Hepatocyte (in vitro differentiated cells): ENCODE measurements around the gene MMP10. TPM values are rescaled to one million over a fixed set of nuclear protein-coding genes. Genes with fewer than 3 reads are reported as not detected.

Experiments
- DNase-seq: peaks from one replicate; pipeline ENCODE4 v3.0.0-alpha.2; 2016; ENCODE audit warnings: low spot score
- H2AFZ ChIP-seq: fragments of 200-600 bp; sonication (generic); 2 replicates; pipeline ENCODE4 v1.6.0; 2016; ENCODE audit warnings: antibody characterized with exemption, mild to moderate bottlenecking
- H3K27ac ChIP-seq: fragments of 200-600 bp; sonication (generic); 2 replicates; pipeline ENCODE4 v1.5.1; 2016; ENCODE audit warnings: mild to moderate bottlenecking
- H3K27me3 ChIP-seq: fragments of 200-600 bp; sonication (generic); 2 replicates; pipeline ENCODE4 v1.6.1; 2016
- H3K36me3 ChIP-seq: fragments of 200-600 bp; sonication (generic); replicated peaks from 2 replicates; pipeline ENCODE4 v1.5.1; 2016; ENCODE audit warnings: low read depth; ENCODE audit not compliant: insufficient read depth
- H3K4me1 ChIP-seq: fragments of 200-600 bp; sonication (generic); 2 replicates; pipeline ENCODE4 v1.5.1; 2016; ENCODE audit warnings: mild to moderate bottlenecking, moderate library complexity; ENCODE audit not compliant: insufficient read depth
- H3K4me2 ChIP-seq: fragments of 200-600 bp; sonication (generic); 2 replicates; pipeline ENCODE4 v1.6.0; 2016
- H3K4me3 ChIP-seq: fragments of 200-600 bp; sonication (generic); 2 replicates; pipeline ENCODE4 v1.5.1; 2016; ENCODE audit warnings: mild to moderate bottlenecking
- H3K79me2 ChIP-seq: fragments of 200-600 bp; sonication (generic); 2 replicates; pipeline ENCODE4 v1.6.0; 2017; ENCODE audit warnings: mild to moderate bottlenecking
- H3K9me2 ChIP-seq: fragments of 200-600 bp; sonication (generic); replicated peaks from 2 replicates; pipeline ENCODE4 v1.6.0; 2017; ENCODE audit warnings: mild to moderate bottlenecking; ENCODE audit not compliant: insufficient read depth
- H3K9me3 ChIP-seq: fragments of 200-600 bp; sonication (generic); 2 replicates; pipeline ENCODE4 v1.5.1; 2016; ENCODE audit warnings: low read depth, mild to moderate bottlenecking
- H4K20me1 ChIP-seq: fragments of 200-600 bp; sonication (generic); 2 replicates; pipeline ENCODE4 v1.6.0; 2016; ENCODE audit warnings: mild to moderate bottlenecking; ENCODE audit not compliant: insufficient read depth, poor library complexity, severe bottlenecking
- EZH2 ChIP-seq: fragments of 200-600 bp; sonication (generic); IDR thresholded peaks from 2 replicates; pipeline ENCODE4 v1.6.1; 2016; ENCODE audit warnings: antibody characterized with exemption, mild to moderate bottlenecking, borderline replicate concordance
- EZH2phosphoT487 ChIP-seq: fragments of 200-600 bp; sonication (generic); IDR thresholded peaks from one replicate; pipeline ENCODE4 v1.6.1; 2018; ENCODE audit warnings: antibody characterized with exemption, mild to moderate bottlenecking, low read depth, moderate library complexity; ENCODE audit not compliant: unreplicated experiment, severe bottlenecking
- WGBS: methylation state at CpG from one replicate; pipeline ENCODE4 v1.1.6; 2016; ENCODE audit warnings: low lambda C conversion rate; ENCODE audit errors: missing lambda C conversion rate; 5-methylcytosine and 5-hydroxymethylcytosine counted together
- polyA plus RNA-seq: library from polyadenylated mRNA; unstranded; fragments of >200 nt; fragmentation: Nextera tagmentation; extraction: Ambion mirVana; gene quantifications from 2 replicates; pipeline ENCODE4 v1.2.1, GENCODE V29; 2016
- total RNA-seq: library from RNA; depleted of rRNA; stranded (reverse); fragments of >200 nt; gene quantifications from 2 replicates; pipeline ENCODE4 v1.2.3, GENCODE V29; 2014
- TF ChIP-seq, protein P1 (sequence below): fragments of 200-600 bp; sonication (generic); IDR thresholded peaks from 2 replicates; pipeline ENCODE4 v1.5.1; 2016; ENCODE audit warnings: antibody characterized with exemption, mild to moderate bottlenecking; ENCODE audit not compliant: poor library complexity

Gene MMP10
- total and polyA plus RNA-seq, 2 experiments from 2014 or later: 1.5 to 2.3 TPM

DNA sequence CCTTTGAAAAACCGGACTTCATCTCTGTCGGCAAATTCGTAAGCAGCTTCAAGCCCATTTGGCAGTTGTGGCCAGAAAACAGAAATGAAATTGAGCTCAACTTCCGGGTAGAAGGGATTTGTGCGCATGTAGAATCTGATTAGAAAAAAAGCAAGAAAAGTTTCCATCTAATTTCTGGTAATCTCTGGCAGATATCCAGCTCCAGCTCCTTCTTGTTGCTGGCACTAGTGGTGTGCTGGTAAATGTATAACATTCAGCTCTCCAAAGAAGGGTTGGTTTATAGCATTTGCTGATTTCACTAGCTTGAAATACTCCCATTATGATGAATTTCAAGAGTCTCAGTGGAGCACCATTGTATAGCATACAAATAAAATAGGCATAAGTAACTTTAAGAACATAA, 12.2 kb upstream of the MMP10 start:
- H3K4me3 ChIP-seq: no peak overlapping the region
- no peak overlapping the region for H3K27ac ChIP-seq
- H3K27me3 ChIP-seq: no peaks in the 10 kb centered on the region
- no peak for DNase-seq
- no peaks in the 10 kb centered on the region for H3K9me2 ChIP-seq
- no peaks in the 10 kb centered on the region for H3K79me2 ChIP-seq
- 92% methylated on average over 5 of the region's 5 CpGs for WGBS
- H3K9me3 ChIP-seq: no peaks in the 10 kb centered on the region
- H3K4me1 ChIP-seq: peaks cover 9% of the 10 kb centered on the region
- no peak overlapping the region for H3K4me2 ChIP-seq
- TF ChIP-seq EZH2 (no peak), EZH2phosphoT487 (no peak)
- TF ChIP-seq, protein P1, sequence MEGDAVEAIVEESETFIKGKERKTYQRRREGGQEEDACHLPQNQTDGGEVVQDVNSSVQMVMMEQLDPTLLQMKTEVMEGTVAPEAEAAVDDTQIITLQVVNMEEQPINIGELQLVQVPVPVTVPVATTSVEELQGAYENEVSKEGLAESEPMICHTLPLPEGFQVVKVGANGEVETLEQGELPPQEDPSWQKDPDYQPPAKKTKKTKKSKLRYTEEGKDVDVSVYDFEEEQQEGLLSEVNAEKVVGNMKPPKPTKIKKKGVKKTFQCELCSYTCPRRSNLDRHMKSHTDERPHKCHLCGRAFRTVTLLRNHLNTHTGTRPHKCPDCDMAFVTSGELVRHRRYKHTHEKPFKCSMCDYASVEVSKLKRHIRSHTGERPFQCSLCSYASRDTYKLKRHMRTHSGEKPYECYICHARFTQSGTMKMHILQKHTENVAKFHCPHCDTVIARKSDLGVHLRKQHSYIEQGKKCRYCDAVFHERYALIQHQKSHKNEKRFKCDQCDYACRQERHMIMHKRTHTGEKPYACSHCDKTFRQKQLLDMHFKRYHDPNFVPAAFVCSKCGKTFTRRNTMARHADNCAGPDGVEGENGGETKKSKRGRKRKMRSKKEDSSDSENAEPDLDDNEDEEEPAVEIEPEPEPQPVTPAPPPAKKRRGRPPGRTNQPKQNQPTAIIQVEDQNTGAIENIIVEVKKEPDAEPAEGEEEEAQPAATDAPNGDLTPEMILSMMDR: no peak
- H2AFZ ChIP-seq: no peak overlapping the region
- H3K36me3 ChIP-seq: no peaks in the 10 kb centered on the region
- H4K20me1 ChIP-seq: no peaks in the 10 kb centered on the region

DNA sequence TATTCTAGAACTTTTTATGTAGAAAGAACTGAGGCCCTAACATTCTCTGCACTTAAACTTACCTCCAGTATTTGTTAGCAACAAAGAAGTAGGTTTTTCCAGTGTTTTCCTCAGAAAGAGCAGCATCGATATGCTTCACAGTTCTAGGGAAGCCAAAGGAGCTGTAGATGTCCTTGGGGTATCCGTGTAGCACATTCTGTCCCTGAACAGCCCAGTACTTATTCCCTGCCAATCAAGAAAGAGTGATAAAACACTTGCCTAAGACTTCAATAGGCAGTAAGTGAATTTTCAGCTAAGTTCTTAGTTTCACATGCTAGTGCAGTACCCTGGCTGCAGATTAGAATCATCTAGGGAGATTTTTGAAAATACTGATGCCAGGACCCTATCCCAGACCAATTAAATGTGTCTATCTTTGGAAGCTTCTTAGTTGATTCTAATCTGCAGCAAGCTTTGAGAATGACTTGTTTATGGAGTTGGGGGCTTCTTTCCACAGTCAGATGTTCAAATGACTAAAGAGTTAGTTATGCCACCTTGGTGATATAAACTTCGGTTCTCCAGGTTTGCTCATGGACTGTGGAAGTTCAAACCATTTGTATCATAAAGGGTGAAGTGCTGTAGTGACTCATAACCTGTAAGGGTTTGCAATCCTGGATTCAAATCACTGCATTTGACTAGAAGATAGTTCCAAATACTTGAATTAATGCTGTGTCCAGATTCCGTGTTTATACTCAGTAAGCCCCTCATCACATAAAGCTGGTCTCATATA, 11.0 kb upstream of the MMP10 start:
- no peaks in the 10 kb centered on the region for H3K9me3 ChIP-seq
- H3K4me3 ChIP-seq: no peak overlapping the region
- no peak overlapping the region for H3K4me2 ChIP-seq
- H3K4me1 ChIP-seq: peaks cover 9% of the 10 kb centered on the region
- no peaks in the 10 kb centered on the region for H3K9me2 ChIP-seq
- no peaks in the 10 kb centered on the region for H3K27me3 ChIP-seq
- no peak overlapping the region for H2AFZ ChIP-seq
- TF ChIP-seq, protein P1: no peak
- TF ChIP-seq EZH2: no peak
- no peak for TF ChIP-seq EZH2phosphoT487
- no peaks in the 10 kb centered on the region for H4K20me1 ChIP-seq
- no peak for DNase-seq
- H3K79me2 ChIP-seq: no peaks in the 10 kb centered on the region
- 78% methylated on average over 4 of the region's 4 CpGs for WGBS
- H3K36me3 ChIP-seq: no peaks in the 10 kb centered on the region
- H3K27ac ChIP-seq: no peak overlapping the region

DNA sequence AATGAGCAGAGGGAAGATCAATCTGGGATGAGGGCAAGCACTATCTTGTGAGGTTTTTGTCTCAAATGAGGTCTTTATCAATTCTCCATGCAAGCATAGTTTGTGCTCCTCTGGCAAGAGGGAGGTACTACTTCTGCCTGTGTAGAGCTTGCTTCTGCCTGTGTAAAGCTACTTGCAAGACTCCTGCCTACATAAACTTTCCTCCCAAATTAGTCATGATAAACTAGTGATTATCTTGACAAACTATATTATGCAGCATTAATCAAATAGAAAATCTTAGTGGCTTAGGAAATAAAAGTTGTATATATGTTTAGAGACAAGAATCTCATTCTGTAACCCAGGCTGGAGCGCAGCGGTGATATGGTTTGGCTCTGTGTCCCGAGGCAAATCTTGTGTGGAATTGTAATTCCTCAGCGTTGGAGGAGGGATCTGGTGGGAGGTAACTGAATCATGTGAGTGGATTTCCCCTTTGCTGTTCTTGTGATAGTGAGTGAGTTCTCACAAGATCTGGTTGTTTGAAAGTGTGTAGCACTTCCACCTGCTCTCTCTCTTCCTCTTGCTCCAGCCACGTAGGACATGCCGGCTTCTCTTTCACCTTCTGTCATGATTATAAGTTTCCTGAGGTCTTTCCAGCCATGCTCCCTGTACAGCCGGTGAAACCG, 8.0 kb upstream of the MMP10 start:
- Histone ChIP-seq H3K4me1 (peaks cover under 1% of the 10 kb centered on the region), H3K36me3 (no peaks in the 10 kb centered on the region), H3K79me2 (no peaks in the 10 kb centered on the region), H3K4me2 (no peak overlapping the region), H3K9me3 (no peaks in the 10 kb centered on the region), H4K20me1 (no peaks in the 10 kb centered on the region), H3K27me3 (no peaks in the 10 kb centered on the region), H3K9me2 (no peaks in the 10 kb centered on the region), H3K4me3 (no peak overlapping the region), H2AFZ (no peak overlapping the region), H3K27ac (no peak overlapping the region)
- TF ChIP-seq, protein P1: no peak
- TF ChIP-seq EZH2phosphoT487 (no peak), EZH2 (no peak)
- 77% methylated on average over 8 of the region's 8 CpGs for WGBS
- no peak for DNase-seq
